ENCODE results near the gene PXMP4.
"Not testable (repeated sequence)": the region's sequence is repeated elsewhere in the genome, so short reads cannot be mapped to it uniquely, and the experiment has no call there.

Gene PXMP4

GRCh38 chr20:33701629-33702450, 18.3 kb downstream of the PXMP4 start:
- no peak for DNase-seq

GRCh38 chr20:33700696-33701441, 19.2 kb downstream of the PXMP4 start:
- not testable (repeated sequence) for DNase-seq

- not testable (repeated sequence) for DNase-seq
These were observed 21.1 kb downstream of the PXMP4 start for GRCh38 chr20:33698966-33699365.

GRCh38 chr20:33697129-33697528, 23.0 kb downstream of the PXMP4 start:
- DNase-seq, result no peak

- no peak for DNase-seq
These were observed 23.7 kb downstream of the PXMP4 start for GRCh38 chr20:33696448-33696847.

- no peak for DNase-seq
These were observed 25.5 kb downstream of the PXMP4 start for GRCh38 chr20:33694639-33695012.

GRCh38 chr20:33693741-33694638, 26.1 kb downstream of the PXMP4 start:
- no peak for DNase-seq

GRCh38 chr20:33693289-33693688, 26.8 kb downstream of the PXMP4 start:
- no peak for DNase-seq

GRCh38 chr20:33689973-33690372, 30.1 kb downstream of the PXMP4 start:
- DNase-seq, result peak; percentile 73

GRCh38 chr20:33689493-33689892, 30.6 kb downstream of the PXMP4 start:
- no peak for DNase-seq

GRCh38 chr20:33688938-33689424, 31.1 kb downstream of the PXMP4 start:
- DNase-seq, result no peak

GRCh38 chr20:33687993-33688937, 31.8 kb downstream of the PXMP4 start:
- DNase-seq, result peak; percentile 44

GRCh38 chr20:33687370-33687915, 32.7 kb downstream of the PXMP4 start:
- no peak for DNase-seq

GRCh38 chr20:33686984-33687366, 33.1 kb downstream of the PXMP4 start:
- no peak for DNase-seq

- DNase-seq, result peak; percentile 97
These were observed 33.8 kb downstream of the PXMP4 start, which contains the start of gene E2F1 for GRCh38 chr20:33686100-33686983. E2F1 (minus strand) TSS chr20:33686385; CDS start chr20:33686264, 121 bp downstream.

- peak; percentile 77 for DNase-seq
These were observed 34.6 kb downstream of the PXMP4 start for GRCh38 chr20:33685328-33686099.

GRCh38 chr20:33684533-33685327, 35.4 kb downstream of the PXMP4 start:
- DNase-seq, result no peak

- peak; percentile 42 for DNase-seq
These were observed 38.3 kb downstream of the PXMP4 start for GRCh38 chr20:33681728-33682353.

All from activated CD4-positive, alpha-beta T cell treated with anti-CD3 and anti-CD28 coated beads, Interleukin-2, amount 50 U/mL, for 16 hours (primary cell).